Caco-2 (cell line): ENCODE results near the gene CENPP. TPM values are rescaled to one million over a fixed set of nuclear protein-coding genes. Genes with fewer than 3 reads are reported as not detected.

ENCODE experiments used
- BruUV-seq: library from RNA; stranded (reverse); fragments of 400-500 nt; replicated peaks from 2 replicates; lab custom pipeline; 2021; lab: Mats Ljungman, UMichigan
- CTCF ChIA-PET: fragments of 300-600 bp; sonication (Branson Sonifier 250); formaldehyde crosslinking; loops from one replicate; lab custom pipeline; 2022; ENCODE audit warnings: antibody characterized with exemption; lab: Charles Lee
- POLR2A ChIA-PET: fragments of 300-600 bp; sonication (Branson Sonifier 250); formaldehyde crosslinking; loops from one replicate; lab custom pipeline; 2022; ENCODE audit warnings: antibody characterized with exemption; lab: Charles Lee
- DNase-seq, 2 experiments: peaks; one replicate each; pipeline versions ENCODE4 v3.0.0 to v3.0.0-alpha.2; 2020 to 2022
- H3K27me3 ChIP-seq: replicated peaks from 2 replicates; pipeline ENCODE4 v1.6.0; 2011; ENCODE audit warnings: low read length; ENCODE audit not compliant: control insufficient read depth, insufficient read depth
- H3K36me3 ChIP-seq: 2 replicates; pipeline ENCODE4 v1.5.1; 2011; ENCODE audit warnings: low read length; ENCODE audit not compliant: control insufficient read depth, insufficient read depth
- H3K4me1 ChIP-seq: fragments of 250-450 bp; sonication (Bioruptor Pico); 2 replicates; pipeline ENCODE4 v1.5.1; 2020; ENCODE audit warnings: mild to moderate bottlenecking
- H3K4me3 ChIP-seq: 2 replicates; pipeline ENCODE4 v1.5.1; 2011; ENCODE audit warnings: low read depth, mild to moderate bottlenecking, control low read depth, low read length
- H3K9me3 ChIP-seq: fragments of 250-450 bp; sonication (Bioruptor Pico); 2 replicates; pipeline ENCODE4 v1.5.1; 2020; ENCODE audit warnings: mild to moderate bottlenecking, moderate library complexity
- H3K27ac Mint-ChIP-seq: one replicate; pipeline ENCODE4 v1.8.0; 2022; ENCODE audit warnings: mixed read lengths; ENCODE audit not compliant: unreplicated experiment
- H3K27me3 Mint-ChIP-seq: one replicate; pipeline ENCODE4 v1.8.0; 2022; ENCODE audit warnings: mixed read lengths; ENCODE audit not compliant: insufficient read depth, unreplicated experiment
- H3K36me3 Mint-ChIP-seq: one replicate; pipeline ENCODE4 v1.8.0; 2022; ENCODE audit warnings: mild to moderate bottlenecking, mixed read lengths; ENCODE audit not compliant: insufficient read depth, unreplicated experiment
- H3K4me1 Mint-ChIP-seq: one replicate; pipeline ENCODE4 v1.8.0; 2022; ENCODE audit warnings: low read depth, mixed read lengths; ENCODE audit not compliant: unreplicated experiment
- H3K4me3 Mint-ChIP-seq: one replicate; pipeline ENCODE4 v1.8.0; 2022; ENCODE audit warnings: mild to moderate bottlenecking, moderate library complexity, mixed read lengths; ENCODE audit not compliant: unreplicated experiment
- H3K9me3 Mint-ChIP-seq: one replicate; pipeline ENCODE4 v1.8.0; 2022; ENCODE audit warnings: mixed read lengths; ENCODE audit not compliant: unreplicated experiment
- intact Hi-C: fragments of 100-400 bp; cut with micrococcal nuclease; formaldehyde crosslinking; loops from one replicate; pipeline ENCODE4 v1.10.0; 2022; ENCODE audit not compliant: unreplicated experiment
- total RNA-seq: library from RNA; stranded (reverse); gene quantifications from 2 replicates; pipeline ENCODE4 v1.2.3, GENCODE V29; 2022
- TF ChIP-seq, protein P1 (sequence below), 2 experiments: fragments of 200-600 bp in 1 of 2; IDR thresholded peaks; 1 replicate in 1 of 2; 2 replicates in 1 of 2; pipeline versions ENCODE4 v1.5.1 to v1.8.0; 2011 to 2022; ENCODE audit warnings: antibody characterized with exemption in 1 of 2, control low read depth in 1 of 2, inconsistent platforms in 1 of 2, low read depth in 1 of 2, low read length in 1 of 2, mild to moderate bottlenecking in 1 of 2, moderate library complexity in 1 of 2; ENCODE audit not compliant: insufficient read depth in 1 of 2, severe bottlenecking in 1 of 2, unreplicated experiment in 1 of 2

CENPP gene
- total RNA-seq, 1 experiment from 2014 or later, result 7.6 TPM

DNA sequence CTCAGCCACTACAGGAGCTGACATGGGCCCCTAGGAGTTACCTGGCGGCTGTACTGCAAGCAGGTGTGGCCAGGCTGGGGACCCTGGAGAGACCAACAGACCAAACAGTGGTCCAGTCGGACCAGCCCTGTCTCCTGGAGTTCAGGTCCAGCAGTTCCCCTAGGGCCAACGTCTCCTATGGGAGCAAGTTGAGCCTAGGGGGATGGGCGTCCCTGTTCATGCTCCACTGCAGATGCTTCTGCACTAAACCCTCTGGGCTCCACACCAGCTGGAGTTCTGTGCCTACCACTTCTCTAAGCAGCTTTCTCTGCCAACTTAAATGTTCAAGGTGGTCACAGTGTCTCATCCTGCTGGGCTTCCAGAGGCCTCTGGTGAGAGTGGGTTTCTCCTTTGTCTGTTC lies 119.1 kb downstream of the CENPP start:
- CTCF ChIA-PET, result no interaction called here
- POLR2A ChIA-PET, result no interaction called here
- intact Hi-C loops, result no loop called here
- no TSS peak for BruUV-seq
- TF ChIP-seq, protein P1, sequence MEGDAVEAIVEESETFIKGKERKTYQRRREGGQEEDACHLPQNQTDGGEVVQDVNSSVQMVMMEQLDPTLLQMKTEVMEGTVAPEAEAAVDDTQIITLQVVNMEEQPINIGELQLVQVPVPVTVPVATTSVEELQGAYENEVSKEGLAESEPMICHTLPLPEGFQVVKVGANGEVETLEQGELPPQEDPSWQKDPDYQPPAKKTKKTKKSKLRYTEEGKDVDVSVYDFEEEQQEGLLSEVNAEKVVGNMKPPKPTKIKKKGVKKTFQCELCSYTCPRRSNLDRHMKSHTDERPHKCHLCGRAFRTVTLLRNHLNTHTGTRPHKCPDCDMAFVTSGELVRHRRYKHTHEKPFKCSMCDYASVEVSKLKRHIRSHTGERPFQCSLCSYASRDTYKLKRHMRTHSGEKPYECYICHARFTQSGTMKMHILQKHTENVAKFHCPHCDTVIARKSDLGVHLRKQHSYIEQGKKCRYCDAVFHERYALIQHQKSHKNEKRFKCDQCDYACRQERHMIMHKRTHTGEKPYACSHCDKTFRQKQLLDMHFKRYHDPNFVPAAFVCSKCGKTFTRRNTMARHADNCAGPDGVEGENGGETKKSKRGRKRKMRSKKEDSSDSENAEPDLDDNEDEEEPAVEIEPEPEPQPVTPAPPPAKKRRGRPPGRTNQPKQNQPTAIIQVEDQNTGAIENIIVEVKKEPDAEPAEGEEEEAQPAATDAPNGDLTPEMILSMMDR (IDR thresholded peaks at IDR 0.05; ENCODE audit: insufficient read depth in 1 of 2, low read depth in 1 of 2, low read length in 1 of 2, severe bottlenecking in 1 of 2, unreplicated experiment in 1 of 2), result no peak
- Mint-ChIP-seq H3K4me3 (no peak overlapping the region), H3K9me3 (no peaks in the 10 kb centered on the region), H3K4me1 (no peaks in the 10 kb centered on the region), H3K27me3 (no peaks in the 10 kb centered on the region), H3K36me3 (peaks cover 7% of the 10 kb centered on the region), H3K27ac (no peak overlapping the region)
- H3K4me3 ChIP-seq, result no peak overlapping the region
- H3K4me1 ChIP-seq, result no peaks in the 10 kb centered on the region
- H3K27me3 ChIP-seq, result no peaks in the 10 kb centered on the region
- no peaks in the 10 kb centered on the region for H3K9me3 ChIP-seq
- no peaks in the 10 kb centered on the region for H3K36me3 ChIP-seq
- DNase-seq, result no peak

DNA sequence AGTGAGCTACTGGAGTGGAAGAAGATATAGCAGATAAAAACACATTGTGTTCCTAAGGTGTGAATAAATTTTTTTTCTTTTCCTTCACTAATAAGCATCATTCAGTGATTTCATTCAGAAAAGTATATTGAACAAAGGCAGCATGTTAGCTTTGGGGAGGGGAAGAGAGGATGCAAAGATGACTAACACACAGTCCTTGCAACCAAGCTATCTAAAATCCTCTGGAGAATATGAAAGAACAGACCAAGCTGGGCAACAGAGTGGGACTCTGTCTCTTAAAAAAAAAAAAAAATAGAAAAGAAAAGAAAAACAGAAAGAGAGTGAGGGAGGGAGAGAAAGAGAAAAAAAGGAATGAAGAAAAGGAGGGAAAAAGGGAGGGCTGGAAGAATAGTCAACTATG lies 120.8 kb downstream of the CENPP start:
- Mint-ChIP-seq H3K9me3 (no peaks in the 10 kb centered on the region), H3K27ac (no peak overlapping the region)
- intact Hi-C loops, result no loop called here

DNA sequence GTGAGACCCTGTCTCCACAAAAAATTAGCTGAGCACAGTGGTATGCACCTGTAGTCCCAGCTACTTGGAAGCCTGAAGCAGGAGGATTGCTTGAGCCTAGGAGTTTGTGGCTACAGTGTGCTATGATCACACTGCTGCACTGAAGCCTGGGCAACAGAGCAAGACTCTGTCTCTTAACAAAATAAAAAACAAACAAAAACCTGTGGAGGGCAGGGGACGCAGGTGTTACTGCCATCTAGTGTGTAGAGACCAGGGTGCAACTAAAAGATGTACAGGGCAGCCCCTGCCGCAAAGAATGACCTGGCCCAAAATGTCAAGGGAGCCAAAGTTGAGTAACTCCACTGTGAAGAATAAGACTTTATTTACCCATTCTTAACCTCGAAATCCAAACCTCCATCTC lies 129.5 kb downstream of the CENPP start:
- TF ChIP-seq, protein P1 (IDR thresholded peaks at IDR 0.05; ENCODE audit: insufficient read depth in 1 of 2, low read depth in 1 of 2, low read length in 1 of 2, severe bottlenecking in 1 of 2, unreplicated experiment in 1 of 2), result peak in 1 of 2 experiments; percentile 9
- BruUV-seq, result no TSS peak
- Histone ChIP-seq H3K27me3 (no peaks in the 10 kb centered on the region), H3K4me3 (no peak overlapping the region), H3K36me3 (no peaks in the 10 kb centered on the region), H3K4me1 (no peaks in the 10 kb centered on the region), H3K9me3 (no peaks in the 10 kb centered on the region)
- intact Hi-C loops, result no loop called here
- ChIA-PET POLR2A (no interaction called here), CTCF (no interaction called here)
- no peaks in the 10 kb centered on the region for H3K9me3 Mint-ChIP-seq
- no peaks in the 10 kb centered on the region for H3K36me3 Mint-ChIP-seq
- no peak overlapping the region for H3K27ac Mint-ChIP-seq
- no peaks in the 10 kb centered on the region for H3K4me1 Mint-ChIP-seq
- DNase-seq, result peak in 1 of 2 experiments; percentile 8
- no peak overlapping the region for H3K4me3 Mint-ChIP-seq
- no peaks in the 10 kb centered on the region for H3K27me3 Mint-ChIP-seq

More for the DNA sequence above, 120.8 kb downstream of the CENPP start:
- H3K9me3 ChIP-seq, result no peaks in the 10 kb centered on the region
- no peaks in the 10 kb centered on the region for H3K36me3 ChIP-seq
- Mint-ChIP-seq H3K4me3 (no peak overlapping the region), H3K27me3 (no peaks in the 10 kb centered on the region), H3K36me3 (peaks cover 7% of the 10 kb centered on the region), H3K4me1 (no peaks in the 10 kb centered on the region)
- H3K4me1 ChIP-seq, result no peaks in the 10 kb centered on the region
- BruUV-seq, result no TSS peak
- CTCF ChIA-PET, result no interaction called here
- no peaks in the 10 kb centered on the region for H3K27me3 ChIP-seq
- TF ChIP-seq, protein P1 (IDR thresholded peaks at IDR 0.05; ENCODE audit: insufficient read depth in 1 of 2, low read depth in 1 of 2, low read length in 1 of 2, severe bottlenecking in 1 of 2, unreplicated experiment in 1 of 2), result no peak
- H3K4me3 ChIP-seq, result no peak overlapping the region
- POLR2A ChIA-PET, result no interaction called here
- DNase-seq, result no peak
